ENCODE data around the gene FGF14.

- TF ChIP-seq CTCF (IDR thresholded peaks at IDR 0.05) (no peak), POLR2A (IDR thresholded peaks at IDR 0.05) (no peak)
These were observed 84.3 kb downstream of the FGF14 start for GRCh38 chr13:102317593-102317992.

All from lower leg skin (tissue), 3 donors.